HG03457 (cell line): ENCODE results near the gene OASL.

Experiments
- ATAC-seq: cut with Tn5 transposase; IDR thresholded peaks from one replicate; pipeline ENCODE4 v1.9.1; 2021; ENCODE audit warnings: moderate number of reproducible peaks; ENCODE audit not compliant: unreplicated experiment

Gene OASL

DNA sequence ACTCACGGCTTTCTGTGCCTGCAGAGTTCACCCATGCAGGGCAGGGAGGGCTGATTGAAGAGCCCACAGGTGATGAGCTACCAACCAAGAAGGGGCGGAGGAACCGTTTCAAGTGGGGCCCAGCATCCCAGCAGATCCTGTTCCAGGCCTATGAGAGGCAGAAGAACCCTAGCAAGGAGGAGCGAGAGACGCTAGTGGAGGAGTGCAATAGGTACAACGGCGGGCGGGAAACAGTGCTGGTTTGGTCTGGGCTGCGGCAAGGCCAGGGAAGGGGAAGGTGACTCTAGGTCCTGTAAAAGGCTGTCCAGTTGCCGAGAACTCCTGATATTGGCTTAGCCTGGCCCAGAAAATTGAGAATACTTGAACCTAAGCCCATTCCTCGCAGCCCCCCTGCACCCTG is 45.5 kb downstream of the OASL start:
- ATAC-seq, result no peak

DNA sequence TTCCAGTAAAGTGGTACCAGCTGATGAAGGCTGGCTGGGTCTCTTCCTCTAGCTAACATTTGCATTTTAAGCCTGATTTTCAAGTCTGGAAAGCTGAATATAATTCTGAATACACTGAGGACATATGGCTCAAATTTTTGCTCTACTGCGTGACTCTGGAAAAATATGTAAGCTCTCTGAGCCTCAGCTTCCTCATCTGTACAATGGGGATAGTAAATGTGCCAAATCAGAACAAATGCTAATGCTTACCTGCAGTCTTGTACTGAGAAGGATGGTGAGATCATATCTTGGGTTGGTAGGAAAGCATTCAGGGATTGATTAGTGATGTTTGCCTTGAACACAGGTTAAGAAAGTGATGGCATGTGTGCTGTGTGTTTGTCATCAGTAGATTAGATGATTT is 46.1 kb downstream of the OASL start:
- ATAC-seq, result no peak

DNA sequence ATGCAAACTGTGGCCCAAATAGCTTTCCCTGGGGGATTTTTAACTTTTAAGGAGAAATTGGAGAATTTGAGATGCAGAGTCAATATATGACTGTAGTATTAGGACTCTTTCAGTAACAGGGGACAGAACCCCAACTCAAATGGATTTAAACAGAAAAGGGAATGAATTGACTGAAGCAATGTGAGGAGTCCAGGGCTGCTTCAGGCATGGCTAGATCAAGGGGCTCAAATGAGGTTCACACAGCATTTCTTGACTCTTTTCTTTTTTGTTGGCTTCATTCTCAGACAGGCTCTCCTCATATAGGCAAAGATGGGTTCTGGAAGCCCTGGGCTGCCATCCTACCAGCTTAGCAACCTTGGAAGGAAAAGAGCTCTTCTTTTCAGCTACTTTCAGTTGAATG is 47.1 kb downstream of the OASL start:
- ATAC-seq, result no peak

DNA sequence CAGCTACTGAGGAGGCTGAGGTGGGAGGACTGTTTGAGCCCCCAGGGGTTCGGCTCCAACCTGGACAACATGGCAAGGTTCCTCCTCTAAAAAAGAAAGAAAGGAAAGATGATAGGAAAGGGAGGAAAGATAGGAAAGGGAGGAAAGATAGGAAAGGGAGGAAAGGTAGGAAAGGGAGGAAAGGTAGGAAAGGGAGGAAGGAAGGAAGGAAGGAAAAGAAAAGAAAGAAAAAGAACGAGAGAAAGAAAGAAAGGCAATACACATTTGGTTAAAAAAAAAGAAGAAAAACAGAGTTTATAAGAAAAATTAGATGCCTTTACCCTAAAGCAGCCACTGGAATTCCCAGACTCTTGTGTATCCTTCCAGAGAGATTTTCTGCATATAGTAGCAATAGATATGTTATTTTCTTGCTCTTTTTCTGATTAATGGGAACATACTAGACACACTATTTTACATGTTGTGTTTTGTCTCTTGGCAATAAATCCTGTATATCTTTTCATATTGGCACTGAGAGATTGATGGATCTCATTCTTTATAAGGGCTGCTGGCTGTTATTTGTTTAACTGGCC is 48.5 kb downstream of the OASL start:
- no peak for ATAC-seq

DNA sequence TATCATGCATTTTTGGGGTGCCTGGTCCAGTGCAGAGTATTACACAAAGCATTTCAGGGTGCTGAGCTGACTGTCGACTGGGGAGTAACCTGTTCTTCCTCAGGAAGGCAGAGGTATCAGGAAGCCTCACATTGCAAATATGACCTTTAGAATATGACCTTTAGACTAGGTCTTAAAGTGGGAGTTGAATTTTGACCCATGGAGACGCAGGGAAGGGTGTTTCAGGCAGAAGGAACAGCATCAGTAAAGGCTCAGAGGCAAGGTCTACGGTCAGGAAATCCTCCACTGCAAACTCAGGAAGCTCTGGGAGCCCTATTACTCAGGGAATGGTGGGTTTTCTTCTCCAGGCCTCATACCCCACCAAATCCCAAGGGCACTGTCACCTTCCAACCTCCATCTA is 49.4 kb downstream of the OASL start:
- ATAC-seq, result no peak

DNA sequence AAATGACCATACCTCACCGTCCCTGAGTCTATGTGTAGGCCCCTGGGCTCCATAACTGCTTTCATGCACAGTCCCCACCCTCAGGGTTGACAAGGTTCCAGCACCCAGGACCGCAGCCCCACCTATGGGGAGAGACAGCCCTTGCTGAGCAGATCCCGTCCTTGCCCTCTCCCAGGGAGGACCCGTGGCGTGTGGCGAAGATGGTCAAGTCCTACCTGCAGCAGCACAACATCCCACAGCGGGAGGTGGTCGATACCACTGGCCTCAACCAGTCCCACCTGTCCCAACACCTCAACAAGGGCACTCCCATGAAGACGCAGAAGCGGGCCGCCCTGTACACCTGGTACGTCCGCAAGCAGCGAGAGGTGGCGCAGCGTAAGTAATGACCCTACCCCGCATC is 50.4 kb downstream of the OASL start:
- no peak for ATAC-seq

DNA sequence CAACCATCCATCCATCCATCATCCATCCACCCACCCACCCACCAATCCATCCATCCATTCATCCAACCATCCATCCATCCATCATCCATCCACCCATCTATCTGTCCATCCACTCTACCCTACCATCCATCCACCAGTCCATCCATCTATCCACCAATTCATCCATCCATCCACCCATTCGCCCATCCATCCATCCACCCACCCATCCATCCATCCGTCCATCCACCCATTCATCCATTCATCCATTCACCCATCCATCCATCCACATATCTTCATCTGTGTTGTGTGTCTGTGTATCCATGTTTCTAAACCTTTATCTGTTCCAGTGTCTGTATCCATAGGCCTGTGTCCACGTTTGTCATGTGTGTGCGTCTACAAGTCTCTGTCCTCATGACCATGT is 50.8 kb downstream of the OASL start:
- no peak for ATAC-seq

- ATAC-seq, result no peak
These were observed 54.6 kb downstream of the OASL start for GRCh38 chr12:120984351-120984898.

DNA sequence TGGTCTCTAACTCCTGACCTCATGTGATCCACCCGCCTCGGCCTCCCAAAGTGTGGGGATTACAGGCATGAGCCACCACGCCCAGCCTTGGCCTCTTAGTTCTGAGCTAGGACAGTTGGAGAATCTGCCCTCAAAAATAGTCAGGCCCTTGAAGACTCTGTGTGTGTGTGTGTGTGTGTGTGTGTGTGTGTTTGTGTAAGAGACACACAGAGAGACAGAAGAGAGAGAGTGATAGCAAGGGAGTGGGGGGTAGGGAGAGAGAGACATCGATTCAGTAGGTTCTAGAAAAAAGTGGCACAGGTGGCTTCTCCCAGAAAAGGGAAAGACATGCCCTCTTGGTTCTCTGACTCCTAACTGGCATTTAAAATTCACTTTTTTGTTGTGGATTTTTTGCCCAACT is 55.3 kb downstream of the OASL start:
- ATAC-seq, result no peak

DNA sequence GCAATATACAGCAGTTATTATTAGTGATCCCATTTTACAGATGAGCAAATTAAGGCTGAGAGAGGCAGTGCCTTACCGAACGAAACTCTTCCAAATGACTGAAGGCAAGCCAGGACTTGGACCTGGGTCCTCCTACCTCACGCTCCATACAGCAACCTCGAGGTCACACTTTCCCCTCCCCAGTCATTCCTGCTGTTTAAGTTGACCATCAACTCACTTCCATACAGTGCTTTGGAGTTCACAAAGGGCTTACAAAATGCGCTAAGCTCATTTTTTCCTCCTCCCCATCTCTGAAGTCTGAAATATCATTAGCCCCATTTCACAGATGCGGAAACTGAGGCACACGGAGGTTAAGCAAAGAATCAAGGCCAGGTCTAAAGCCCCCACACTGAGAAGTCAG is 56.4 kb downstream of the OASL start:
- no peak for ATAC-seq

GRCh38 chr12:120981407-120981941 is 57.6 kb downstream of the OASL start:
- no peak for ATAC-seq

DNA sequence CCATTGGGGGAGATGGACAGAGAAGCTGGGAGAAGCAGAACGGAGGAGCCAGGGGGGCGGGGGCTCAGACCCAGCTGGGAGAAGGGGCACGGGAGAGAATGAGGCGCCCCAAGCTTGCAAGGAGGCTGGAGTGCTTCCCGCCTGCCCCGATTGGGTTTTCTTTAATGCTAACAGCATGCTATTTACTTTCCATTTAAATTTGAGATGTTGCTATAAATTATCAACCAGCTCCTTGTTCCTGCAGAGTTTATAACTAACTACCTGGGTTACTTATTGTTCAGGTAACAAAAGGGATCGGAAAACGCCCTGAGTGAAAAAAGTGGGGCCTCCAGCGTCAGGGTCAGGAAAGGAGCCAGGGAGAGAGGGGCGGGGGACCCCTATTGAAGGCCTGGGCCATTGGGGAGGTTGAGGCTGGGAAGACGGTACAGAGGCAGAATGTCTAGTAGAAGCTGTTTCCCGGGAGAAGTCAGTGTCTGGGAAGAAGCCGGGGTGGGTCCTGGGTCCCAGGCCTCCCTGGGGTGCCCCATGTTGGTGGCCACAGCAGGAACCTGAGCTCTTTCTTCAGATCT is 58.2 kb downstream of the OASL start:
- ATAC-seq, result no peak

DNA sequence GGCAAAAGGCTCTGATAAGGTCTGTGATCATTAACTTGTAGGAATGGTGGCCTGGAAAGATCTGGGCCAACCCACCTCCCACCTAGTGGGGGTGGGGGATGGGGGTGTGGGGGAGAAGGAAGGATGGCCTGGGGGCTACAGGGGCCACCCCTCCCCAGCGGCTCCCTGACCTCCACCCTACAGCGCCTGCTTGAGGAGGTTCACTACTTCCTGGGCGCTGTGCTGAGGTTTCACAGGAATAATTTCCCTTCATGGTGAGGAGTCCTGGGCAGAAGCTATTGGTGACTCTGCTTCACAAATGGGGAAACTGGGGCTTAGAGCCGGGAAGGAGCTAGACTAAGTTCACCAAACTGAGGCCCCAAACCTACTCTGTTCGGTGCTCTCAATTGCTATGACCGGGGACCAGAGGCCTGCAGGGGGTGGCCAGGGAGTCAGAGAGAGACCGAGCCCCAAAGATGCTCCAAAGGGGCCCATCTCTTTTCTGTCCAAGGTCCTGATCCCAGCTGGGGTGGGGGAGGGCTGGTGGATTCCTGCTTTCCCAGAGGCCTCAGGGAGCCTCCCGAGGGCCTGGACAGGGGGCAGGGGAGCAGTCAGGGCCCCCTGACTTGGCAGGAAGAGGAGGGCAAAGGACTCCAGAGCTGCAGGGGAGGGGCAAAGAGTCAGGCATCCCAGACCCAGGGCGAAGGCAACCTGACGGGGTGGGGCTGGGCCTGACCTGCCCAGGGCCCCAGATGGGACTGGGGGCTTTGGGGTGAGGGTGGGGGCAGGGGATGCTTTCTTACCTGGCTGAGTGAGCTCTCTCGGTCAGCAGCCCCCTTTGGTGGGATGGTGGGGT is 59.0 kb downstream of the OASL start:
- no peak for ATAC-seq

- no peak for ATAC-seq
These were observed 59.7 kb downstream of the OASL start for GRCh38 chr12:120979220-120979861.

GRCh38 chr12:120978296-120979219 is 60.5 kb downstream of the OASL start, which contains the start of gene HNF1A:
HNF1A (plus strand) TSS chr12:120978543; CDS start chr12:120978769, 226 bp downstream.
- no peak for ATAC-seq

DNA sequence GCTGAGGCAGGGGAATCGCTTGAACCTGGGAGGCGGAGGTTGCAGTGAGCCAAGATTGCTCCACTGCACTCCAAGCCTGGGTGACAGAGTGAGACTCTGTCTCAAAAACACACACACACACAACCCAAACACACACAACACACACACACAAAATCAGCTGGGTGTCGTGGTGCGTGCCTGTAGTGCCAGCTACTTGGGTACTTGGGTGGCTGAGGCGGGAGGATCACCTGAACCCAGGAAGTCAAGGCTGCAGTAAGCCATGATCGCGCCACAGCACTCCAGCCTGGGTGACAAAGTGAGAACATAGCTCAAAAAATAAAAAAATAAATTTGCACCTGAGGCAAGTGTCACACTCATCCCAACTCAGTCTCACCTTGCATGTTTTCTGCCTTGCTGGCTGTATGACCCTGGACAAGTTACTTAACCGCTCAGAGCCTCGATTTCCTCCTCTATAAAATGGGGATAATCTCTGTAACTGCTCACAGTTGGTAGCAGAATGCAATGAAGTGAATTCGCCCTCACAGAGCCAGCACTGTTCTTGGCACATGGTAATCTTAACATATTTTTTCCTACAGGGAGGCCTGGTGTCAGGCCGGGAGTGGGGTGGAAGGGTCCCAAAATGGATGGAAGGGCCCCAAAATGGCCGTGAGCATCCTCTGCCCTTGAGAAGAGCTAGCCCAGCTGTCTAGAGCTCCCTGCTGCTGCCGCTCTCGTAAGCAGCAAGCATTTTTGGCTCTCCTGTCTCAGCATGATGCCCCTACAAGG is 61.3 kb downstream of the OASL start:
- ATAC-seq, result no peak

GRCh38 chr12:120972870-120973543 is 66.0 kb downstream of the OASL start:
- ATAC-seq, result no peak

DNA sequence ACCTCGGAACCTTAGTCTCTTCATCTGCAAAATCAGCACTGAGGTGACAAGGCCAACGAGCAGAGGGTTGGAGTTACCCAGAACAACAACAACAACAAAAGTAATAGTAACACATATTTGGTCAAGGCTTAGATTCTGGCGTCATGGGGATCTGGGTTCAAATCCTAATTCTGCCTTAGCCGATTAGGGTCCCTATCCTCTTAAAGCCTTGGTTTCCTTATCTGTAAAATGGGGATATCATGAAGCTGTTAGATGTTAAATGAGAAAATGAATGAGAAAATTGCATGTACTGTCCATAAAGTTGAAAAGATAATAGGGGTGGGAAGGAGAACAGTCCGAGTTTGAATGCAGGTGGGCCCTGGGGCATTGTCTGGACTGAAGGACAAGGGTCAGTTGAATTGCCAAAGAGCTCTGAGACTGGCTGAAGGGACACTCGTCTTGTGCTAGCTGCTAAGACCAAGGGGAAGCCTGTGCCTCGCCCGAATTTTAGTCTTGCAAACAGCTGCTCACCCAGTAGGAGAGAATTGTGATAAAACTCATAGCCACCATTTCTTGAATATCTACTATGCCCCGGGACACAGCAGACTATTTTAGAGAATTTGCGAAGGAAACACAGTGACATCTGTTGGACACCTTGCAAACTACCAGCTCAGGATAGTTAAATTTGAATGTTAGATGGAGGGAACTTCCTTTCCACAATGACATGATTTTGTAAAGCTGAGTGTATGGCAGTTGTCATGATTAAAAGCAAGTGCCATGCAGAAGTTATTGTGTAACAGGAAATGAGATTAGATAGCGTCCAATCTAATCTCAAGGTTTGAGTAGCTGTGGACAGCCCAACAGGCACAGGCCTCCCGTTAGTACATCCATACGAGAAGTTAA is 67.5 kb downstream of the OASL start:
- no peak for ATAC-seq
